ENCODE data around the gene SBF2. TPM values are rescaled to one million over a fixed set of nuclear protein-coding genes. Genes with fewer than 3 reads are reported as not detected.

SBF2 gene
- total and polyA plus RNA-seq, 2 of the 13 experiments (the other 11 are each of a cell fraction or from before 2014, with no cell fraction given) = 24.0 to 45.8 TPM

DNA sequence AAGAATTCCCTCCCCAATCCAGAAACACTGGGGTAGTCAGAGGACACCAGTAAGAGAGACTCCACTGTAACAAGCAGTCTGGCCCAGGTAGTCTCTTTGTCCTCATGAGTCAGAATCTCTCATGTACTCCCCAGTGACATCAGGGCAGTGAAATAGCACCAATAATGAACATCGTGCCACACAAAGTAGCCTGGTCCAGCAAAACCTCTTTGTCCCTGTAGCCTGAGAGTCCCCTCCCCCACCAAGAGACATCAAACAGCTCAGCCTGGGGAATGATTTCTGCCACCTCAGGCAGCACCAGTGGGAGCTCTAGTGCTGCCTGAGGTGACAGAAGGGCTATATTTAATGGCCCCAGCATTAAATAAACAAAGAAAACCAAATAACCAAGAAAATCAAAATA lies 88.1 kb downstream of the SBF2 start:
- Histone ChIP-seq H3K4me1 (ENCODE audit: insufficient read depth, low read length) (peaks cover 31% of the 10 kb centered on the region), H3K4me3 (replicated peaks in 1 of 3; ENCODE audit: insufficient read depth in 1 of 3, low read depth in 2 of 3, low read length in 3 of 3) (no peak overlapping the region), H3K9ac (ENCODE audit: insufficient read depth, low read depth, low read length) (no peak overlapping the region), H3K9me3 (ENCODE audit: low read length) (peaks cover 12% of the 10 kb centered on the region; the same call in 1 of the 2 replicates), H3K27ac (ENCODE audit: extremely low read length, insufficient read depth, low read length) (no peak overlapping the region), H2AFZ (ENCODE audit: low read length) (no peak overlapping the region), H3K27me3 (ENCODE audit: control insufficient read depth in 1 of 2, insufficient read depth in 2 of 2, low read length in 2 of 2) (no peaks in the 10 kb centered on the region), H3K4me2 (ENCODE audit: low read depth, low read length) (no peak overlapping the region), H4K20me1 (ENCODE audit: insufficient read depth, low read length) (no peaks in the 10 kb centered on the region; the same call in 1 of the 2 replicates), H3K36me3 (replicated peaks in 1 of 2; ENCODE audit: control insufficient read depth in 1 of 2, insufficient read depth in 2 of 2, low read length in 2 of 2) (no peaks in the 10 kb centered on the region), H3K79me2 (ENCODE audit: insufficient read depth, low read length) (peaks cover 17% of the 10 kb centered on the region)
- no TSS peak for BruUV-seq (replicated peaks)
- in situ Hi-C loops (cut with HindIII; ENCODE audit: extremely low pct_ligation_motif_present, low pct_unique_long_range_greater_than_20kb) = loop anchor here (5.0 kb wide), 1 partner anchor 101 kb away; the partner anchor contains the start of gene ADM
- intact Hi-C loops (cut with micrococcal nuclease; ENCODE audit: unreplicated experiment) = no loop called here
- peak; percentile 39; the same call in 1 of the 2 replicates for TF ChIP-seq ZNF281 (CRISPR knock-in tag; IDR thresholded peaks at IDR 0.05; ENCODE audit: borderline replicate concordance)
- TF ChIP-seq PBX2 (CRISPR knock-in tag; IDR thresholded peaks at IDR 0.05) = no peak
- FAIRE-seq (no peak), DNase-seq (ENCODE audit: low spot score) (no peak), ATAC-seq (no peak)
- CTCF ChIA-PET (ENCODE audit: low intra/inter-chr PET ratio, low total read pairs) = no interaction called here
- WGBS (ENCODE audit: low lambda C conversion rate) = 73% methylated on average over 1 of the region's 1 CpG
- POLR2A ChIA-PET = interaction anchor here (1.8 kb wide), 1 partner anchor 99 kb away, joined by 5 read pairs; the partner anchor contains the start of gene ADM

DNA sequence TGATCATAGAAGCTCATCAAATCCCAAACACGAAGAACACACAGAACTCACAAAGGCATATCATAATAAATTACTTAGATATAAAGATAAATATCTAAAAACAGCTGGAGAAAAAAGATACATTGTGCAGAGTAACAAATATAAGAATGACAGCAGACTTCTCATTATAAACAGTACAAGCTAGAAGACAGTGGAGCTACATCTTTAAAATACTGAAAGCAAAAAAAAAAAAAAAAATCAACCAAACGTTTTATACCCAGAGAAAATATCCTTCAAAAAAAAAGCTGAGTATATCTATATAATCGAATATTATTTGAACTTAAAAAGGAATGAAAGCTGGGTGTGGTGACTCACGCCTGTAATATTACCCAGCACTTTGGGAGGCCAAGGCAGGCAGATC lies 90.0 kb downstream of the SBF2 start:
- no peaks in the 10 kb centered on the region for H3K36me3 ChIP-seq (replicated peaks in 1 of 2; ENCODE audit: control insufficient read depth in 1 of 2, insufficient read depth in 2 of 2, low read length in 2 of 2)
- no peak for FAIRE-seq
- ChIA-PET CTCF (ENCODE audit: low intra/inter-chr PET ratio, low total read pairs) (no interaction called here), POLR2A (no interaction called here)
- no peak for DNase-seq (ENCODE audit: low spot score)
- TF ChIP-seq HES4 (CRISPR knock-in tag; IDR thresholded peaks at IDR 0.05; ENCODE audit: borderline replicate concordance) (no peak), ZNF20 (CRISPR knock-in tag; IDR thresholded peaks at IDR 0.05) (no peak), ZNF317 (CRISPR knock-in tag; IDR thresholded peaks at IDR 0.05) (peak; percentile 98), ZNF772 (CRISPR knock-in tag; IDR thresholded peaks at IDR 0.05) (no peak), MIXL1 (CRISPR knock-in tag; IDR thresholded peaks at IDR 0.05) (no peak), ZFP1 (CRISPR knock-in tag; IDR thresholded peaks at IDR 0.05) (0 out of 2 replicates have a peak, but pooled peaks have one; percentile 51), ZFP82 (CRISPR knock-in tag; IDR thresholded peaks at IDR 0.05; ENCODE audit: borderline replicate concordance) (no peak)
- TF ChIP-seq, protein P1, sequence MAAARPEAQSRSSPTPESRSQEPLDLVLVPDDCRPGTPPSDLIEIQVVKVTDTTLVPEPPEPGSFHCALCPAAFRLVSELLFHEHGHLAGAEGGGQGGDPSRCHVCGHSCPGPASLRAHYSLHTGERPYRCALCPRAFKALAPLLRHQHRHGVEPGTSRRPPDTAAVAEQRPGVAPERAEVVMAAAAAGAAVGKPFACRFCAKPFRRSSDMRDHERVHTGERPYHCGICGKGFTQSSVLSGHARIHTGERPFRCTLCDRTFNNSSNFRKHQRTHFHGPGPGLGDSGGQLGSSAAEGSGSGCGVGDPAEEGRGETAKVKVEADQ (CRISPR knock-in tag; IDR thresholded peaks at IDR 0.05; ENCODE audit: borderline replicate concordance) = no peak
- no peak overlapping the region for H3K27ac ChIP-seq (ENCODE audit: extremely low read length, insufficient read depth, low read length)
- no TSS peak for BruUV-seq (replicated peaks)
- no peak overlapping the region for H3K4me2 ChIP-seq (ENCODE audit: low read depth, low read length)
- intact Hi-C loops (cut with micrococcal nuclease; ENCODE audit: unreplicated experiment) = no loop called here
- H3K9ac ChIP-seq (ENCODE audit: insufficient read depth, low read depth, low read length) = no peak overlapping the region
- H2AFZ ChIP-seq (ENCODE audit: low read length) = no peak overlapping the region
- in situ Hi-C loops (cut with HindIII; ENCODE audit: extremely low pct_ligation_motif_present, low pct_unique_long_range_greater_than_20kb) = no loop called here
- H3K4me1 ChIP-seq (ENCODE audit: insufficient read depth, low read length) = peaks cover 26% of the 10 kb centered on the region
- H3K79me2 ChIP-seq (ENCODE audit: insufficient read depth, low read length) = peaks cover 17% of the 10 kb centered on the region
- peaks cover 12% of the 10 kb centered on the region; the same call in 1 of the 2 replicates for H3K9me3 ChIP-seq (ENCODE audit: low read length)
- H3K4me3 ChIP-seq (replicated peaks in 1 of 3; ENCODE audit: insufficient read depth in 1 of 3, low read depth in 2 of 3, low read length in 3 of 3) = no peak overlapping the region
- H4K20me1 ChIP-seq (ENCODE audit: insufficient read depth, low read length) = no peaks in the 10 kb centered on the region; the same call in 1 of the 2 replicates
- H3K27me3 ChIP-seq (ENCODE audit: control insufficient read depth in 1 of 2, insufficient read depth in 2 of 2, low read length in 2 of 2) = no peaks in the 10 kb centered on the region
- no peak for ATAC-seq
- 80% methylated on average over 4 of the region's 4 CpGs for WGBS (ENCODE audit: low lambda C conversion rate)
